HepG2 (cell line): ENCODE data around the gene TPM1. TPM values are rescaled to one million over a fixed set of nuclear protein-coding genes. Genes with fewer than 3 reads are reported as not detected.

Experiments used
- CEBPG ChIP-seq: IDR thresholded peaks from 2 replicates; pipeline ENCODE4 v1.6.1; 2016
- DMAP1 ChIP-seq: IDR thresholded peaks from 2 replicates; pipeline ENCODE4 v1.6.1; 2016
- MIER3 ChIP-seq: IDR thresholded peaks from 2 replicates; pipeline ENCODE4 v1.6.1; 2016; ENCODE audit warnings: missing compliant biosample characterization, borderline replicate concordance
- NR2F1 ChIP-seq, 2 experiments: fragments of 450-650 bp in 1 of 2; formaldehyde crosslinking in 1 of 2; IDR thresholded peaks; 2 replicates each; pipeline versions ENCODE4 v1.5.0 to v1.6.1; 2016 to 2020; ENCODE audit warnings: mild to moderate bottlenecking in 1 of 2, missing compliant biosample characterization in 1 of 2, missing genetic modification reagents in 1 of 2, moderate library complexity in 1 of 2
- RXRB ChIP-seq: IDR thresholded peaks from 2 replicates; pipeline ENCODE4 v1.6.1; 2016; ENCODE audit warnings: borderline replicate concordance, missing genetic modification reagents, missing compliant biosample characterization
- SAFB2 ChIP-seq: sonication (generic); formaldehyde crosslinking; IDR thresholded peaks from 2 replicates; pipeline ENCODE4 v1.5.1; 2020; ENCODE audit warnings: missing genetic modification reagents, low read depth, mild to moderate bottlenecking, borderline replicate concordance
- TCF7L2 ChIP-seq: IDR thresholded peaks from 2 replicates; pipeline ENCODE4 v1.6.1; 2011; ENCODE audit warnings: mild to moderate bottlenecking, low read depth, low read length, moderate library complexity
- YY1 ChIP-seq: IDR thresholded peaks from 2 replicates; pipeline ENCODE4 v1.6.1; 2011; ENCODE audit warnings: low read length, low read depth, moderate library complexity, mild to moderate bottlenecking; ENCODE audit not compliant: insufficient read depth, insufficient replicate concordance
- ZNF382 ChIP-seq: sonication (generic); formaldehyde crosslinking; IDR thresholded peaks from 2 replicates; pipeline ENCODE4 v1.5.0; 2020; ENCODE audit warnings: missing genetic modification reagents, mild to moderate bottlenecking, borderline replicate concordance
- ZNF558 ChIP-seq: sonication (generic); formaldehyde crosslinking; IDR thresholded peaks from 2 replicates; pipeline ENCODE4 v1.9.0; 2022; ENCODE audit warnings: mild to moderate bottlenecking, missing genetic modification reagents, borderline replicate concordance
- ZNF563 ChIP-seq: sonication (generic); formaldehyde crosslinking; IDR thresholded peaks from 2 replicates; pipeline ENCODE4 v1.8.0; 2022; ENCODE audit warnings: mild to moderate bottlenecking, moderate library complexity, missing genetic modification reagents
- ZNF629 ChIP-seq: sonication (generic); formaldehyde crosslinking; conservative IDR thresholded peaks from 2 replicates; pipeline ENCODE4 v1.5.0; 2020; ENCODE audit warnings: missing genetic modification reagents
- ZNF839 ChIP-seq: sonication (generic); formaldehyde crosslinking; IDR thresholded peaks from 2 replicates; pipeline ENCODE4 v1.4.0; 2020; ENCODE audit warnings: missing genetic modification reagents, mild to moderate bottlenecking, borderline replicate concordance
- polyA plus RNA-seq, 8 experiments: library from polyadenylated mRNA; depleted of rRNA in 3 of 8; stranded (reverse) in 7 of 8; unstranded in 1 of 8; fragments of >200 nt; fragmentation: Illumina TruSeq in 4 of 8; extraction: Trizol in 4 of 8; gene quantifications; 2 replicates each; pipeline versions ENCODE4 v1.2.1 to v1.2.3, GENCODE V29; 2011 to 2016; ENCODE audit warnings: low read depth in 4 of 8, missing spikeins in 1 of 8, mixed read lengths in 1 of 8; ENCODE audit not compliant: insufficient read depth in 1 of 8
- total RNA-seq, 5 experiments: library from RNA; depleted of rRNA; stranded (reverse); fragments of >200 nt; fragmentation: Illumina TruSeq; extraction: Trizol; gene quantifications; 2 replicates each; pipeline ENCODE4 v1.2.3, GENCODE V29; 2016; ENCODE audit warnings: low read depth in 1 of 5
- TF ChIP-seq, protein P1 (sequence below): sonication (generic); formaldehyde crosslinking; IDR thresholded peaks from 2 replicates; pipeline ENCODE4 v1.4.0; 2020; ENCODE audit warnings: missing genetic modification reagents
- TF ChIP-seq, protein P2 (sequence below): sonication (generic); formaldehyde crosslinking; IDR thresholded peaks from 2 replicates; pipeline ENCODE4 v1.4.0; 2020; ENCODE audit warnings: missing genetic modification reagents
- TF ChIP-seq, protein P3 (sequence below): sonication (generic); formaldehyde crosslinking; IDR thresholded peaks from 2 replicates; pipeline ENCODE4 v1.4.0; 2020; ENCODE audit warnings: missing genetic modification reagents, borderline replicate concordance
- TF ChIP-seq, protein P4 (sequence below): sonication (generic); formaldehyde crosslinking; IDR thresholded peaks from 2 replicates; pipeline ENCODE4 v1.4.0; 2020; ENCODE audit warnings: missing genetic modification reagents, borderline replicate concordance

The TPM1 gene
- total and polyA plus RNA-seq, 2 of the 13 experiments (the other 11 are each of a cell fraction or from before 2014, with no cell fraction given), result 98.9 to 109 TPM

DNA sequence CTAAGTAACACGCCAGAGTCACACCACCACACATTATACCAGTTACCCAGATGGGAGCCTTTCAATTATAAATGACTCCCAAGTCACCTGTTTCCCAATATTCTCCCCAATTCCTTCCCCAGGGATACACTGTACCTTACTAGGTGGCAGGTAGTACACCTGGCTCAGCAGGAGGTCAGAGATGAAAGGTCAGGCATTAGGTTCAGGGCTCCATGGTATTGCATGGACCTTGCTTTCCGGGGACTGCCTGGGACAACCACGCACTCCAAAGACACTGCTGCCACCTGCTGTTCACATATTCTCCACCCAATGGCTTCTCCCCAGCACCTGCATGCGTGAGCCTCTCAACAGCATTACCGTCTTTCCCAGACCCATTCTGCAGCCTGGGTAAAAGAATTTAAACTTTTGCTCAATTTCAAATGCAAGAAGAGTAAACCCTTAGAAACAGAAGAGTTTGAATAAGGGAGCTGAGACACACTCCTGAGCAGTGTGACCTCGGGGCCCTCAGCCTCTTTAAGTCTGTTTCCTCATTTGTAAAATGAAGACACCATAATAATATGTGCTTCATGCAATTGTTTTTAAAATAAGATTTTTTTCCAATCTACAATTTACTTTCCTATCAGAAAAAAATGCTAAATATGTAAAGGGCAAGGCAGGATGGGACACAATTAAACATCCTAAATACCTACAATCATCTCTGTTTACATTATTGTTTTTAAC is 51.1 kb downstream of the TPM1 start (continued):
- TF ChIP-seq, protein P1, sequence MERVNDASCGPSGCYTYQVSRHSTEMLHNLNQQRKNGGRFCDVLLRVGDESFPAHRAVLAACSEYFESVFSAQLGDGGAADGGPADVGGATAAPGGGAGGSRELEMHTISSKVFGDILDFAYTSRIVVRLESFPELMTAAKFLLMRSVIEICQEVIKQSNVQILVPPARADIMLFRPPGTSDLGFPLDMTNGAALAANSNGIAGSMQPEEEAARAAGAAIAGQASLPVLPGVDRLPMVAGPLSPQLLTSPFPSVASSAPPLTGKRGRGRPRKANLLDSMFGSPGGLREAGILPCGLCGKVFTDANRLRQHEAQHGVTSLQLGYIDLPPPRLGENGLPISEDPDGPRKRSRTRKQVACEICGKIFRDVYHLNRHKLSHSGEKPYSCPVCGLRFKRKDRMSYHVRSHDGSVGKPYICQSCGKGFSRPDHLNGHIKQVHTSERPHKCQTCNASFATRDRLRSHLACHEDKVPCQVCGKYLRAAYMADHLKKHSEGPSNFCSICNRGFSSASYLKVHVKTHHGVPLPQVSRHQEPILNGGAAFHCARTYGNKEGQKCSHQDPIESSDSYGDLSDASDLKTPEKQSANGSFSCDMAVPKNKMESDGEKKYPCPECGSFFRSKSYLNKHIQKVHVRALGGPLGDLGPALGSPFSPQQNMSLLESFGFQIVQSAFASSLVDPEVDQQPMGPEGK (CRISPR knock-in tag), result peak; percentile 62; the same call in 1 of the 2 replicates
- TF ChIP-seq MIER3, result peak; percentile 73; the same call in 1 of the 2 replicates
- TF ChIP-seq SAFB2, result no peak
- peak; percentile 68 for TF ChIP-seq YY1
- peak; percentile 63 for TF ChIP-seq CEBPG (CRISPR knock-in tag)
- TF ChIP-seq ZNF629 (CRISPR knock-in tag), result peak; percentile 58
- TF ChIP-seq ZNF382 (CRISPR knock-in tag), result no peak
- TF ChIP-seq NR2F1 (CRISPR knock-in tag; IDR thresholded peaks at IDR 0.05), result peak; percentile 45 to 69; a peak in 3 of 4 replicates
- TF ChIP-seq, protein P2, sequence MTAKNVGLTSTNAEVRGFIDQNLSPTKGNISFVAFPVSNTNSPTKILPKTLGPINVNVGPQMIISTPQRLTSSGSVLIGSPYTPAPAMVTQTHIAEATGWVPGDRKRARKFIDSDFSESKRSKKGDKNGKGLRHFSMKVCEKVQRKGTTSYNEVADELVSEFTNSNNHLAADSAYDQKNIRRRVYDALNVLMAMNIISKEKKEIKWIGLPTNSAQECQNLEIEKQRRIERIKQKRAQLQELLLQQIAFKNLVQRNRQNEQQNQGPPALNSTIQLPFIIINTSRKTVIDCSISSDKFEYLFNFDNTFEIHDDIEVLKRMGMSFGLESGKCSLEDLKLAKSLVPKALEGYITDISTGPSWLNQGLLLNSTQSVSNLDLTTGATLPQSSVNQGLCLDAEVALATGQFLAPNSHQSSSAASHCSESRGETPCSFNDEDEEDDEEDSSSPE (CRISPR knock-in tag), result no peak
- TF ChIP-seq, protein P3, sequence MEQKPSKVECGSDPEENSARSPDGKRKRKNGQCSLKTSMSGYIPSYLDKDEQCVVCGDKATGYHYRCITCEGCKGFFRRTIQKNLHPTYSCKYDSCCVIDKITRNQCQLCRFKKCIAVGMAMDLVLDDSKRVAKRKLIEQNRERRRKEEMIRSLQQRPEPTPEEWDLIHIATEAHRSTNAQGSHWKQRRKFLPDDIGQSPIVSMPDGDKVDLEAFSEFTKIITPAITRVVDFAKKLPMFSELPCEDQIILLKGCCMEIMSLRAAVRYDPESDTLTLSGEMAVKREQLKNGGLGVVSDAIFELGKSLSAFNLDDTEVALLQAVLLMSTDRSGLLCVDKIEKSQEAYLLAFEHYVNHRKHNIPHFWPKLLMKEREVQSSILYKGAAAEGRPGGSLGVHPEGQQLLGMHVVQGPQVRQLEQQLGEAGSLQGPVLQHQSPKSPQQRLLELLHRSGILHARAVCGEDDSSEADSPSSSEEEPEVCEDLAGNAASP (CRISPR knock-in tag), result peak; percentile 11; the same call in 1 of the 2 replicates
- TF ChIP-seq ZNF563, result no peak
- peak; percentile 62; the same call in 1 of the 2 replicates for TF ChIP-seq RXRB (CRISPR knock-in tag)
- no peak for TF ChIP-seq DMAP1 (CRISPR knock-in tag)
- no peak for TF ChIP-seq ZNF839
- no peak for TF ChIP-seq ZNF558 (CRISPR knock-in tag)
- TF ChIP-seq TCF7L2, result no peak
- TF ChIP-seq, protein P4, sequence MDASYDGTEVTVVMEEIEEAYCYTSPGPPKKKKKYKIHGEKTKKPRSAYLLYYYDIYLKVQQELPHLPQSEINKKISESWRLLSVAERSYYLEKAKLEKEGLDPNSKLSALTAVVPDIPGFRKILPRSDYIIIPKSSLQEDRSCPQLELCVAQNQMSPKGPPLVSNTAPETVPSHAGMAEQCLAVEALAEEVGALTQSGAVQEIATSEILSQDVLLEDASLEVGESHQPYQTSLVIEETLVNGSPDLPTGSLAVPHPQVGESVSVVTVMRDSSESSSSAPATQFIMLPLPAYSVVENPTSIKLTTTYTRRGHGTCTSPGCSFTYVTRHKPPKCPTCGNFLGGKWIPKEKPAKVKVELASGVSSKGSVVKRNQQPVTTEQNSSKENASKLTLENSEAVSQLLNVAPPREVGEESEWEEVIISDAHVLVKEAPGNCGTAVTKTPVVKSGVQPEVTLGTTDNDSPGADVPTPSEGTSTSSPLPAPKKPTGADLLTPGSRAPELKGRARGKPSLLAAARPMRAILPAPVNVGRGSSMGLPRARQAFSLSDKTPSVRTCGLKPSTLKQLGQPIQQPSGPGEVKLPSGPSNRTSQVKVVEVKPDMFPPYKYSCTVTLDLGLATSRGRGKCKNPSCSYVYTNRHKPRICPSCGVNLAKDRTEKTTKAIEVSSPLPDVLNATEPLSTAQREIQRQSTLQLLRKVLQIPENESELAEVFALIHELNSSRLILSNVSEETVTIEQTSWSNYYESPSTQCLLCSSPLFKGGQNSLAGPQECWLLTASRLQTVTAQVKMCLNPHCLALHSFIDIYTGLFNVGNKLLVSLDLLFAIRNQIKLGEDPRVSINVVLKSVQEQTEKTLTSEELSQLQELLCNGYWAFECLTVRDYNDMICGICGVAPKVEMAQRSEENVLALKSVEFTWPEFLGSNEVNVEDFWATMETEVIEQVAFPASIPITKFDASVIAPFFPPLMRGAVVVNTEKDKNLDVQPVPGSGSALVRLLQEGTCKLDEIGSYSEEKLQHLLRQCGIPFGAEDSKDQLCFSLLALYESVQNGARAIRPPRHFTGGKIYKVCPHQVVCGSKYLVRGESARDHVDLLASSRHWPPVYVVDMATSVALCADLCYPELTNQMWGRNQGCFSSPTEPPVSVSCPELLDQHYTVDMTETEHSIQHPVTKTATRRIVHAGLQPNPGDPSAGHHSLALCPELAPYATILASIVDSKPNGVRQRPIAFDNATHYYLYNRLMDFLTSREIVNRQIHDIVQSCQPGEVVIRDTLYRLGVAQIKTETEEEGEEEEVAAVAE (CRISPR knock-in tag), result no peak
